ENCODE results near the gene CEP295NL.
"Not testable (repeated sequence)": the region's sequence is repeated elsewhere in the genome, so short reads cannot be mapped to it uniquely, and the experiment has no call there.

GRCh38 chr17:78911543-78911942 lies 8.5 kb upstream of the CEP295NL start:
- TF ChIP-seq CTCF (conservative IDR thresholded peaks at IDR 0.05; ENCODE audit: low read depth, low read length); EZH2 (IDR thresholded peaks at IDR 0.05; ENCODE audit: low read length, unreplicated experiment): not testable (repeated sequence)
